NCI-H82 (cell line): ENCODE results near the gene KLHDC8A.
A peak's percentile ranks its signal among the peaks of the same experiment; 100 is the strongest.

Experiments
- DNase-seq: peaks from one replicate; lab custom pipeline; 2025; lab: John Stamatoyannopoulos, UW

The KLHDC8A gene

DNA sequence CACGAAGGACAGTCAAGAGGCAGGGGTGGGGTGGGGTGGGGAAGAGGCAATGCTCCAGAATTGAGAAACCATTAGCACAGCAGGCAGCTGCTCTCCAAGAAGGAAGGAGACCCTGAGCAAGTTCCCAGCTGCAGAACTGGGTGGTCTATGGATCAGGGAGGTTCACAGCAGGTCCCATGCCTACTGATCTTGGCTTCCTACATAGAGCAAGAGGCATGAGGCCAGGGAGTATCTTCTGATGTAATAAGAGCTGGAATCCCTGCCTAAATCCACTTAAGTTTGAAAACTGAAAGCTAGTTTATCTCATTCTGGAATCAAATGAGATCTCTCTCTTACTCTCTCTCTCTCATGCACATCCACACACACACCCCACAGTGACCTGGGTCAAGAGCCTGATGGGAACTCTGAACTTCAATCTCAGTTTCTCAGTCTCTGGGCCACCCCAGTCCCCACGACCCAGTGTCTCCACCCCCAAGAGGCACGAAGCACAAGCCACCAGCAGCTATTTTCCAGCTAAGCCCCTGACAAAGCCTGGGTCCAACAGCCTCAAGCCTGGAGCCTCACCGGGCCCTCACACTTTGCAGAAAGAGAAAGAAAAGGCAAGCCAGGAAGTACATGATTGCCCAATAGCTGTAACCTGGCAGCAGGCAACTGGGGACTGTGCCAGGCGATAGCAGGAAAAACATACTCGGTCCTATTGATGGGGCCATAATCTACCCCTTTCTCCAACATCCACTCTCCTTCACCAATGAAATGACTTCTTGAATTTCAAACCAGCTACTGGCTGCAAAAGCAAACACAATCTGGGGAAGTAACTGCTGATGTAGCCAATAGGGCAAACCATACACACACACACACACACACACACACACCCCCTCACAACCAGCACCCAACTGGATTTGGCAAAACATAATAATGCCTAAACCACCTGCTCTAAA is 37.4 kb downstream of the KLHDC8A start:
- peak; percentile 65 for DNase-seq

- peak; percentile 54 for DNase-seq
These were observed 38.3 kb downstream of the KLHDC8A start for GRCh38 chr1:205318231-205318991.

DNA sequence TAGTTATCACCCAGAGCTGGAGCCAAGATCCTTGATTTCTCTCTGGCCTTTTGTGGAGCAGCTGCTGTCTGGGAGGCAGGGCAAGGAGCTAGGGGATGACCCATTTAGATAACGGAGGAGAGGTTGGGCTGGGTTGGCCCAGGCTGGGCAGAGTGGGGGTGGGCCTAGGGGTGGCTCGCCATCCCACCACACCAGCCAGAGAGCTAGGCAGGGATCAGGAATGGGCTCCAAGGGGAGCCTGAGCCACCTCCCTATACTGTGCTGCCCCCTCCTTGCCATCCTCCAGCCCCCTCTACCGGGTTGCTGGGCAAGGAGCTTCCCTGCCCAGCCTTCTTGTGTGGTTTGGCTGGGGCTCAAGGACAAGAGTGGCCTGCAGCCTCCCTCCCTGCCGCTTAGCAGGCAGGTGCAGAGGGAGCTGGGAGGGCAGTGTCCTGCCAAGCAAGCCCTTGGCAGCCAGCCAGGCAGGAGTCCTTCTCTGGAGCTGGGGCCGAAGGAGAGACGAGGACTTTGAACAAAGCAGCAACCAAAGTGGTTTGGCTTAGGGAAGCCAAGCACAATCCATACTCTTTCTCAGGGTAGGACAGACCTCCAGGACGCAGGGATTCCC is 39.3 kb downstream of the KLHDC8A start:
- DNase-seq = peak; percentile 66

- no peak for DNase-seq
These were observed 40.6 kb downstream of the KLHDC8A start for GRCh38 chr1:205316161-205316566.

DNA sequence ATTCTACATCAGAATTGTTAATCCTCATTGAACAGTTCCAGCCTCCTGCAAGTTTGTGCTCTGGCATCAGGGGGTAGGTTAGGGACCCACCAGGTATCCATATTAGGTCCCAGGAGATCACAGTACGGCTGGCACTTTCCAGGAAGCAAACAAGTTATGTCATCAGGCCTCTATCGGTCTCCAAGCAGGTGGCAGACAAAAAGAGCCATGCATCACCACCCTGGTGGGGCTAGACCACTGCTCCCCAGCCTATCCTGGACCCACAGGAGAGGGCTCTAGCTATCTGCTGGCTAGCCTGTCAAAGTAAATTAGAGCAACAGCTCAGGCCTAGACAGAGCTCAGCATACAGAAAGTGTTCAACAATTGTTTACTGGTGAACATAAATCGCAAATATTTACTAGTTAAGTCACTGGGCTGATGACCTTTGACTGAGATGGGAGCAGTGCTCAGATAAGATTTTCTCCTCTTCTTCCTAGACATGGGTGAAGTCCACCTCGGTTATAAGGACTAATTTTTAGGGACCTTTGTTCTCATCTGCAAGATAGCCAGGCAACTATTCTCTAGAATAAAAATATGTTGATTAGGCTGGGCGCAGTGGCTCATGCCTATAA is 41.6 kb downstream of the KLHDC8A start:
- no peak for DNase-seq

DNA sequence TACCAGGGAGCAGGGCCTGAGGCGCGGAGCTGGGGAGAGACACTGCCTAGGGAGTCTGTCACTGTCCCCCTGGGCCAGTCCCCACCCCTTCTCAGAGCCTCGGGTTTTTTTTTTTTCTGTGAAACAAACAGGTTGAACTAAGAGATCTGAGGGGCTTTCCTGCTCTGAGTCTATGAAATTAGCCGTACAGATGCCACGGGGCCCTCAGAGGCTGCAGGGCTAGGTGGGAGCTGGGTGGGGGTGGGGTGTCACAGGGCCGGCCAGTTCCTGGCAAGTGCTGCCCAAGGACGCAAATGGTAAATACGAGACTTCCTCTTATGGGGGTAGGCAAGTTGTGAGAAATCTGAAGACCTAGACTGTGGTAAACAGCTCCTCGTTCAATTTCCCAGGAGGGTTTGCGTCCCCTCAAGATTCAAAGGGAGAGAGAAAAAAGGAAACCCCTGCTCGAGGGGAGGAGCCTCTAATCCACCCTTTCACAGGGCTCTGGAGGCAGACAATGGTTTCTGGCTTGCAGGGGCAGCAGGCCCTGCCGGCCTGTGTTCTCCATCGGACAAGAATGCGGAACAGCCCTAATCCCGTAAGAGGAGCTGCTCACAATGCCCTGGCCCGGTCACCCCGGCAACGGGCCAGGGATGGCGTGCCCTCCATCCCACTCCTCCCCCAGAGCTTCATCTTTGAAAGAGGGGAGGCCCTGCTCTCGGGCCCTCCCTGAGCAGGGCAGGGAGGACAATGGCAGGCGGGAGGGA is 43.0 kb downstream of the KLHDC8A start:
- DNase-seq = peak; percentile 92

GRCh38 chr1:205312866-205313562 is 43.7 kb downstream of the KLHDC8A start:
- no peak for DNase-seq

GRCh38 chr1:205310976-205311704 is 45.6 kb downstream of the KLHDC8A start:
- DNase-seq = no peak

GRCh38 chr1:205309741-205310140 is 47.0 kb downstream of the KLHDC8A start:
- DNase-seq = no peak

DNA sequence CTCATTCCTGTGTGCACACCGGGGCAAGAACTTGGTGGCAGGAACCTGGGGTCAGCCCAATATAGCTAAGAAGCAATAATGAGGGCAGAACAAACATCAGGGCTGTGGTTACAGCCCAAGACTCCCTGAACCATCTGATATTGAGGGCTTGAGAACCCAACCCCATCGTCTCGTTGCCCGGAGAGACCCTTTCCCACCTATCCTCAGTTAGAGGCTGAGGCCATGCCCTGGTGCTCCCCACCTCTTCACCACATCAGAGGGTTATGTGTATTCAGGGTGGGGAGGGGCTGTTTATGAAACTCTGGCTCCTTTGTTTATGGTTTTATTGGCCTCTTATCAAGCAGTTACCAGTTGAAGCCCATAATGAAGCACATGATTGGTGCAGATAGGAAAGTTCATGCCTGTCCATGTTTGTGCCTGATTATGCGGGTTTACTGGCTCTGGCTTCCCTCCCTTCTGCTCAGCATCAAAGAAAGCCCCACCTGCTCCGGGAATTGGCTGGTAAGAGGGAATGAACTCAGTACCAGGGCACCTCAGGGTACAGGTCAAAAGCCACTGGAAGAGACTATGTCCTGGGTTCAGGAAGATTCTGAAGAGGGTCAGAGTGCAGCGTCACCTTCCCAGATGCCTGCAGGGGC is 49.7 kb downstream of the KLHDC8A start:
- no peak for DNase-seq

DNA sequence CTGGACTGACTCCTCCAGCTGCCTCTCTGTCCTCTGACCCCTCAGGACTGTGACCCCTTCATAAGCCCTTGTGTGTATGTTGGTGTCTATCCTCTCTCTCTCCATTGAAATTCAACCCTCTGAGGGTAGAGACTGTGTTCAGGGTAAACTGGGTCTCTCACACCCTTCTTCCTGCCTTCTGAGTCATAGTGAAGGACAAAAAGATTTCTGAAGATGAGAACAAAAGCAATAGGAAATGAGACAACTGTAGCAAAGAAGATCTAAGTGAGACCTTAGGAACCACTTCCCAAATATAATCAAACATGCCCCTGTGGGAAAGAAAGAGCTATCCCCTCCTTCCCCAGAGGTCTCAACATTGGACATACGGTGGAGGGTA is 52.0 kb downstream of the KLHDC8A start:
- DNase-seq = no peak

GRCh38 chr1:205304046-205304694 is 52.6 kb downstream of the KLHDC8A start:
- DNase-seq = no peak

DNA sequence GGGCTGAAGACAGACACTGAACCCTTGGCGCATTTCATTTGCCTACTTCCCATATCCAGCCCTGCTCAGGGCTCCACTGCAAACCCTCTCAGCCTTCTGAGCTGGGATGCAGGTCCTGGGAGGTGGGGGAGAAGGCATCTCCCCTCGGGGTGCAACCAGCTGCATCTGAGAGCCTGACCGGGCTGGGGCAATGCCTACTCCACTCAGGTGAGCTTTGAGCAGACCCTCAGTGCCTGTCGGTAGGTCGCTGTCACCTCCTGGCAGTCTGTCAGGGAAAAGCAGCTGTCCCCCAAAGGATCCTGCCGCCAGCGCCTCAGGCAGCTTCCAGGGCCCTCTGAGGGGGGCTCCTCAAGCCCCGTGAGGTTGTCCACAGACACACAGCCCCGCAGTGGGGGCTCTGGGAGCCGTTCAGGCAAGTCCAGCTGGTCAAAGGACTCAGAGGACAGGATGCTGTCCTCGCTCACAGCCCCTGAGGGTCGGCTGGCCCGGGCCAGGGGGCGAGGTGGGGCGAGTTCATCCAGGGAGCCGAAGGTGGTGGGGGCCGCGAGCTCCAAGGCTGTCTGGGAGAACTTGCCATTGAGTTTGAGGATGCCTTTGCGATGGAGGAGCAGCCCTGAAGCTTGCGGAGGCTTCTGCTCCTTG is 53.4 kb downstream of the KLHDC8A start:
- no peak for DNase-seq

- no peak for DNase-seq
These were observed 54.7 kb downstream of the KLHDC8A start for GRCh38 chr1:205301842-205302588.

DNA sequence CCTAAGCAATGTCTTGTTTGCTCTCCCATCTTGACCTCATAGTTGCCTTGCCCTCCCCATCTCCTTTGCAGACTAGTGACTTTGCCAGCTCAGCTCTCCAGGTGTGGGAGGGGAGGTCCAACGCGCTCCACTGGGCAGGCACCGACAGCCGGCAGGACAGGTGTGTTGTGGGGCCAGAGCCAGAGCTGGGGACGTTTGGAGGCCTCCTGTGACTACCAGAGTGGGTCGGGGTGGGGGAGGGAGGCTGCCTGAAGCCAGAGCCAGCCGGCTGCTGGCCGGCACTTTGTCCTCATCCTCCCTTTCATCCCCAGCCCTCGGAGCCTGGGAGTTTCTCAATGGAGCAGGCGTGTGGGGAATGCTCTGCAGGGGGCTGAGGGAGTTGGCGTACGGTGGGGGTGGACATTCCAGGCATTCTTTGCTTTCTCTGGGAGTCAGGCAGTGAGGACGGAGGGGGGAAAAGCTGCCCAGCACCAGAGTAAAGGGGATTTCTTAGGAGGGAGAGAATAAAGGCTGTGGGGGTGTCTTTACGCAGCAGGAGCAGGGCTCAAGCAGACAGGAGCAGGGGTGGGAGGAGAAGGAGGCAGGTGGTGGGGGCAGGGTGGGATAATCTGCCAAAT is 55.4 kb downstream of the KLHDC8A start:
- DNase-seq = peak; percentile 92

DNA sequence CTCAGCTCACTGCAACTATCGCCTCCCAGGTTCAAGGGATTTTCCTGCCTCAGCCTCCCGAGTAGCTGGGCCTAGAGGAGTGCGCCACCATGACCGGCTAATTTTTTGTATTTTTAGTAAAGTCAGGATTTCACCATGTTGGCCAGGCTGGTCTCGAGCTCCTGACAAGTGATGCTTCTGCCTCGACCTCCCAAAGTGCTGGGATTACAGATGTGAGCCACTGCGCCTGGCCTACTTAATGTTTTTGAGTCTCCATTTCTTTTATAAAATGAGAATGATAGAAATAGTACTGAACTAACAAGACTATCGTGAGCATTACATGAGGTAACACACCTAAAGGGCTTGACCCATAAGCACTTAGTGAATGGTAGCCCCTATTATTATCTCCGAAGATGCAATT is 56.6 kb downstream of the KLHDC8A start:
- no peak for DNase-seq

DNA sequence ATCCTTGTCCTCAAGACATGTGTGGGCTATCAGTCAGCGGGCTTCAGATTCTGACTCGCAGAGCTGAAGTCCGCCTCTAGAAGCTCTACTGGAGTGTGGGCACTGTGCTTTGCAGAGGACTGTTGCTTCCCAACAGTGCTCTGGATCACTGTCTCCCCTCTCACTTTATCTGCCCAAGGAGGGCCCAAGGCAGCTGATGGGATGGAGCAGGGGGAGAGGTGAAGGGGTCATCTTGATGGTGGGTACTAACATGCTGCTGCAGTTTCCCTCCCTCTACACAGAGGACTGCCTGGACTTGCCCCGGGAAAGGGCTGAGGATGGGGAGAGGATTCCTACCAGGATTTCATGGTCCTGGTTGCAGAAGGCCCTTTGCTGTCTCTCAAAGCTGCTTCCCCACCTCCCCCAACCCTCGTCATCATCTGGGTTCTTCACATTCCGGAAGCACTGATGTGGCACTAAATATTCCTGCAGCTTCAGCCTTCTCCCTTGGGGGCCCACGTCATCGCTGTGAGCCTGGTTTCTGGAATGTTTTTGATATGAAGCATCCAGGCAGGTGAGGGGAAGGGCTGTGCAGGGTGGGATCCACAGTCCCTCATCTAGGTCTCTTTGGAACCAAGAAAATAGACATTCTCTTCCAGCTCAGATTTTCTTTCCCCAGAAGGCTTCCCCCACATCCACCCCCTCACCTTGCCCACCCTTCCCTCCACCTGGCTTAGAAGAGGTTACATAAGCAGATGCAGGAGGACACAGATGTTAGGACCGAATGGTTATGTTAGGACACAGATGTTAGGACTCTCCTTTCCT is 58.3 kb downstream of the KLHDC8A start:
- DNase-seq = no peak
